HepG2 (cell line): ENCODE data around the gene SETD1B. TPM values are rescaled to one million over a fixed set of nuclear protein-coding genes. Genes with fewer than 3 reads are reported as not detected.

Source experiments
- AKAP8 ChIP-seq: sonication (generic); formaldehyde crosslinking; IDR thresholded peaks from 2 replicates; pipeline ENCODE4 v1.5.1; 2020; ENCODE audit warnings: mild to moderate bottlenecking, missing genetic modification reagents
- ARID4A ChIP-seq: sonication (generic); formaldehyde crosslinking; IDR thresholded peaks from 2 replicates; pipeline ENCODE4 v1.5.0; 2020; ENCODE audit warnings: mild to moderate bottlenecking, missing genetic modification reagents, borderline replicate concordance
- ATF5 ChIP-seq: sonication (generic); formaldehyde crosslinking; IDR thresholded peaks from 2 replicates; pipeline ENCODE4 v1.4.0; 2020; ENCODE audit warnings: mild to moderate bottlenecking, low read depth, missing genetic modification reagents
- CEBPB ChIP-seq: IDR thresholded peaks from 2 replicates; pipeline ENCODE4 v1.6.1; 2011; ENCODE audit warnings: low read depth, low read length, improper control_type of control experiment, borderline replicate concordance
- CSRNP1 ChIP-seq: sonication (generic); formaldehyde crosslinking; IDR thresholded peaks from 2 replicates; pipeline ENCODE4 v1.8.1; 2023; ENCODE audit warnings: mild to moderate bottlenecking, missing genetic modification reagents
- FOXK1 ChIP-seq: sonication (generic); formaldehyde crosslinking; IDR thresholded peaks from 2 replicates; pipeline ENCODE4 v1.4.0; 2020; ENCODE audit warnings: low read depth, missing genetic modification reagents, borderline replicate concordance
- IRF2 ChIP-seq: IDR thresholded peaks from 2 replicates; pipeline ENCODE4 v1.6.1; 2018; ENCODE audit warnings: missing genetic modification reagents, missing compliant biosample characterization
- MEIS2 ChIP-seq: sonication (generic); formaldehyde crosslinking; IDR thresholded peaks from 2 replicates; pipeline ENCODE4 v1.9.0; 2021; ENCODE audit warnings: mild to moderate bottlenecking, missing genetic modification reagents
- MTA1 ChIP-seq: sonication (generic); formaldehyde crosslinking; IDR thresholded peaks from 2 replicates; pipeline ENCODE4 v1.4.0; 2020; ENCODE audit warnings: missing genetic modification reagents, mild to moderate bottlenecking, borderline replicate concordance
- NFKB2 ChIP-seq: sonication (generic); formaldehyde crosslinking; IDR thresholded peaks from 2 replicates; pipeline ENCODE4 v1.4.0; 2020; ENCODE audit warnings: missing genetic modification reagents, borderline replicate concordance
- POLR2G ChIP-seq: fragments of 200-400 bp; formaldehyde crosslinking; IDR thresholded peaks from 2 replicates; pipeline ENCODE4 v1.6.1; 2018; ENCODE audit warnings: mild to moderate bottlenecking, low read depth, low read length, moderate library complexity
- STAT5B ChIP-seq: sonication (generic); formaldehyde crosslinking; IDR thresholded peaks from 2 replicates; pipeline ENCODE4 v1.4.0; 2020; ENCODE audit warnings: missing genetic modification reagents
- TCF7 ChIP-seq: sonication (generic); IDR thresholded peaks from 2 replicates; pipeline ENCODE4 v1.6.1; 2016; ENCODE audit warnings: antibody characterized with exemption, low read depth
- TFAP4 ChIP-seq: sonication (generic); IDR thresholded peaks from 2 replicates; pipeline ENCODE4 v1.6.1; 2016; ENCODE audit warnings: low read depth, borderline replicate concordance
- ZBTB7A ChIP-seq: sonication (generic); formaldehyde crosslinking; IDR thresholded peaks from 2 replicates; pipeline ENCODE4 v1.8.0; 2022; ENCODE audit warnings: mild to moderate bottlenecking, missing genetic modification reagents
- ZFP36 ChIP-seq: fragments of 150-350 bp; IDR thresholded peaks from 2 replicates; pipeline ENCODE4 v1.6.1; 2018; ENCODE audit warnings: borderline replicate concordance, low read length, low read depth; ENCODE audit not compliant: partially characterized antibody
- ZMYM2 ChIP-seq: sonication (generic); formaldehyde crosslinking; IDR thresholded peaks from 2 replicates; pipeline ENCODE4 v1.8.0; 2022; ENCODE audit warnings: mild to moderate bottlenecking, missing genetic modification reagents
- ZNF205 ChIP-seq: IDR thresholded peaks from 2 replicates; pipeline ENCODE4 v1.6.1; 2018; ENCODE audit warnings: missing biosample characterization, missing genetic modification reagents
- ZNF263 ChIP-seq: sonication (generic); formaldehyde crosslinking; IDR thresholded peaks from 2 replicates; pipeline ENCODE4 v1.4.0; 2020; ENCODE audit warnings: missing genetic modification reagents
- ZNF264 ChIP-seq: sonication (generic); formaldehyde crosslinking; IDR thresholded peaks from 2 replicates; pipeline ENCODE4 v1.4.0; 2020; ENCODE audit warnings: missing genetic modification reagents
- ZNF510 ChIP-seq: sonication (generic); formaldehyde crosslinking; IDR thresholded peaks from 2 replicates; pipeline ENCODE4 v1.4.0; 2020; ENCODE audit warnings: low read depth, mild to moderate bottlenecking, missing genetic modification reagents
- polyA plus RNA-seq, 8 experiments: library from polyadenylated mRNA; depleted of rRNA in 3 of 8; stranded (reverse) in 7 of 8; unstranded in 1 of 8; fragments of >200 nt; fragmentation: Illumina TruSeq in 4 of 8; extraction: Trizol in 4 of 8; gene quantifications; 2 replicates each; pipeline versions ENCODE4 v1.2.1 to v1.2.3, GENCODE V29; 2011 to 2016; ENCODE audit warnings: low read depth in 4 of 8, missing spikeins in 1 of 8, mixed read lengths in 1 of 8; ENCODE audit not compliant: insufficient read depth in 1 of 8
- total RNA-seq, 5 experiments: library from RNA; depleted of rRNA; stranded (reverse); fragments of >200 nt; fragmentation: Illumina TruSeq; extraction: Trizol; gene quantifications; 2 replicates each; pipeline ENCODE4 v1.2.3, GENCODE V29; 2016; ENCODE audit warnings: low read depth in 1 of 5

The SETD1B gene
- total and polyA plus RNA-seq, 2 of the 13 experiments (the other 11 are each of a cell fraction or from before 2014, with no cell fraction given): 1.1 to 1.4 TPM

- TF ChIP-seq POLR2G: peak; percentile 53; the same call in 1 of the 2 replicates
- peak; percentile 87 for TF ChIP-seq CSRNP1 (CRISPR knock-in tag)
- TF ChIP-seq ZNF263 (CRISPR knock-in tag): 0 out of 2 replicates have a peak, but pooled peaks have one; percentile 32
- peak; percentile 61; the same call in 1 of the 2 replicates for TF ChIP-seq IRF2 (CRISPR knock-in tag)
- TF ChIP-seq STAT5B (CRISPR knock-in tag): no peak
- 0 out of 2 replicates have a peak, but pooled peaks have one; percentile 56 for TF ChIP-seq MEIS2
- TF ChIP-seq ARID4A: peak; percentile 78
- TF ChIP-seq NFKB2 (CRISPR knock-in tag): peak; percentile 72; the same call in 1 of the 2 replicates
- 0 out of 2 replicates have a peak, but pooled peaks have one; percentile 63 for TF ChIP-seq ATF5
- peak; percentile 55; the same call in 1 of the 2 replicates for TF ChIP-seq TFAP4
- no peak for TF ChIP-seq ZFP36
- TF ChIP-seq CEBPB: peak; percentile 65; the same call in 1 of the 2 replicates
- TF ChIP-seq ZNF264 (CRISPR knock-in tag): peak; percentile 68; the same call in 1 of the 2 replicates
- TF ChIP-seq AKAP8 (CRISPR knock-in tag): peak; percentile 62; the same call in 1 of the 2 replicates
- TF ChIP-seq ZBTB7A: peak; percentile 100
- peak; percentile 61; the same call in 1 of the 2 replicates for TF ChIP-seq TCF7
- TF ChIP-seq ZMYM2 (CRISPR knock-in tag): 0 out of 2 replicates have a peak, but pooled peaks have one; percentile 41
- no peak; the same call in 1 of the 2 replicates for TF ChIP-seq ZNF205 (CRISPR knock-in tag)
- peak; percentile 76; the same call in 1 of the 2 replicates for TF ChIP-seq MTA1 (CRISPR knock-in tag)
- peak; percentile 60; the same call in 1 of the 2 replicates for TF ChIP-seq ZNF510 (CRISPR knock-in tag)
- TF ChIP-seq FOXK1 (CRISPR knock-in tag): peak; percentile 49; the same call in 1 of the 2 replicates
These were observed 53.8 kb downstream of the SETD1B start (continued) for GRCh38 chr12:121857322-121858246.
